ENCODE measurements around the gene PCGF6. TPM values are rescaled to one million over a fixed set of nuclear protein-coding genes. Genes with fewer than 3 reads are reported as not detected.

Gene PCGF6
- total RNA-seq, 1 donor from 2014 or later = 21.5 TPM

DNA sequence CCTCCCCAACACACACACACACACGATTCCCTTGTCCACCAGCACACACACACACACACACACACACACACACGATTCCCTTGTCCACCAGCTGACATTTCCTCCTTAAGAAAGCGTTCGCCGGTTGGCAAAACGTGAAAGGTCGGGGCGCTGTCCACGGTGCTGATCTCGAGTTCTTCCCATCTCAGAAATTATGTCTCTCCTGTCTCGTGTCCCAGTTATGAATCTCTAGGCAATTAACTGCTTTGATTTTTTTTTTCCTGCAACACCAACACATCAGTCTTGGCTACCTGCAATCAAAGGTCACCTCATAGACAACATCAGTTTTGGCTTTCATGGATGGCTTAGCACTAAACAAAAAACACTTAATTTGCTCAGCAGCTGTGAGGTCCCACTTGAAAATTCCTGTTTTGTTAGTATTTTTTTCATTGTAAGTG is 72.1 kb downstream of the PCGF6 start:
- peaks cover 24% of the 10 kb centered on the region for H3K4me1 Mint-ChIP-seq
- peak overlapping the region; percentile 79 for H3K4me3 Mint-ChIP-seq
- no peak overlapping the region for H3K27ac Mint-ChIP-seq (ENCODE audit: unreplicated experiment)
- no peaks in the 10 kb centered on the region for H3K9me3 Mint-ChIP-seq
- H3K36me3 Mint-ChIP-seq (ENCODE audit: low read depth) = peaks cover 7% of the 10 kb centered on the region
- TF ChIP-seq, protein P1, sequence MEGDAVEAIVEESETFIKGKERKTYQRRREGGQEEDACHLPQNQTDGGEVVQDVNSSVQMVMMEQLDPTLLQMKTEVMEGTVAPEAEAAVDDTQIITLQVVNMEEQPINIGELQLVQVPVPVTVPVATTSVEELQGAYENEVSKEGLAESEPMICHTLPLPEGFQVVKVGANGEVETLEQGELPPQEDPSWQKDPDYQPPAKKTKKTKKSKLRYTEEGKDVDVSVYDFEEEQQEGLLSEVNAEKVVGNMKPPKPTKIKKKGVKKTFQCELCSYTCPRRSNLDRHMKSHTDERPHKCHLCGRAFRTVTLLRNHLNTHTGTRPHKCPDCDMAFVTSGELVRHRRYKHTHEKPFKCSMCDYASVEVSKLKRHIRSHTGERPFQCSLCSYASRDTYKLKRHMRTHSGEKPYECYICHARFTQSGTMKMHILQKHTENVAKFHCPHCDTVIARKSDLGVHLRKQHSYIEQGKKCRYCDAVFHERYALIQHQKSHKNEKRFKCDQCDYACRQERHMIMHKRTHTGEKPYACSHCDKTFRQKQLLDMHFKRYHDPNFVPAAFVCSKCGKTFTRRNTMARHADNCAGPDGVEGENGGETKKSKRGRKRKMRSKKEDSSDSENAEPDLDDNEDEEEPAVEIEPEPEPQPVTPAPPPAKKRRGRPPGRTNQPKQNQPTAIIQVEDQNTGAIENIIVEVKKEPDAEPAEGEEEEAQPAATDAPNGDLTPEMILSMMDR (conservative IDR thresholded peaks at IDR 0.05) = no peak
- H3K27me3 Mint-ChIP-seq (ENCODE audit: low read depth) = peaks cover 67% of the 10 kb centered on the region
- DNase-seq (ENCODE audit: low read depth, low spot score) = peak; percentile 75

DNA sequence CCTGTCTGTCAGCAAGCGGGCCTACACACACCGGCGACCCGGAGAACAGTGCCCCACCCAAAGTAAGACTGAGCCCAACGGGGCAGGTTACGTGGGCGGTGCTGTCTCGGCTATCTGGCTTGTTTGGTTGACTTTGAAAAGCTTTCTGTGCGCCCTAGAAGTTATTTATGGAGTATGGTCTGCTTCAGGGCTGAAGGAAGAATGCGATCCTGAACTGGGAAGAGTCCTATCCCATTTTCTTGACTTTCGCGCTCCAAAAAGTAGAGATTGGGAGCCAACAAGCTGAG is 72.5 kb downstream of the PCGF6 start:
- Mint-ChIP-seq H3K27me3 (ENCODE audit: low read depth) (peaks cover 69% of the 10 kb centered on the region), H3K4me1 (peaks cover 24% of the 10 kb centered on the region), H3K36me3 (ENCODE audit: low read depth) (peaks cover 7% of the 10 kb centered on the region), H3K27ac (ENCODE audit: unreplicated experiment) (no peak overlapping the region), H3K9me3 (no peaks in the 10 kb centered on the region), H3K4me3 (peak overlapping the region; percentile 79)
- TF ChIP-seq, protein P1 (conservative IDR thresholded peaks at IDR 0.05) = no peak
- no peak for DNase-seq (ENCODE audit: low read depth, low spot score)

DNA sequence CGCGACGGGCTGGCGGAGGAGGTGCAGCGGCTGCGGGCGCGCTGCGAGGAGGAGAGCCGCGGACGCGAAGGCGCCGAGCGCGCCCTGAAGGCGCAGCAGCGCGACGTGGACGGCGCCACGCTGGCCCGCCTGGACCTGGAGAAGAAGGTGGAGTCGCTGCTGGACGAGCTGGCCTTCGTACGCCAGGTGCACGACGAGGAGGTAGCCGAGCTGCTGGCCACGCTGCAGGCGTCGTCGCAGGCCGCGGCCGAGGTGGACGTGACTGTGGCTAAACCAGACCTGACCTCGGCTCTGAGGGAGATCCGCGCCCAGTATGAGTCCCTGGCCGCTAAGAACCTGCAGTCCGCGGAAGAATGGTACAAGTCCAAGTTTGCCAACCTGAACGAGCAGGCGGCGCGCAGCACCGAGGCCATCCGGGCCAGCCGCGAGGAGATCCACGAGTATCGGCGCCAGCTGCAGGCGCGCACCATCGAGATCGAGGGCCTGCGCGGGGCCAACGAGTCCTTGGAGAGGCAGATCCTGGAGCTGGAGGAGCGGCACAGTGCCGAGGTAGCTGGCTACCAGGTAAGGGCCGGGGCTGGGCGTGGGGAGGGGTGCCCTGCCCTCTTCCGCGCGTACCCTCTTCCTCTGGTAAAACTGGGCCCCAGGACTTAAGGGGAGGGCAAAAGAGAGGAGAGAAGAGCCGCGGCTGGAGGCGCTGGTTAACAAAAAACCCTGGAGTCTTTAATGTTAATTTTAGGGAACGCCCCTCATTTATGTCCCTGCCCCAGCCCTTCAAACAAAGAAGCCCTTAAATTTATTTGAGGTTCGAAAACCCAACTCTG is 73.0 kb downstream of the PCGF6 start:
- H3K36me3 Mint-ChIP-seq (ENCODE audit: low read depth) = peaks cover 7% of the 10 kb centered on the region
- peaks cover 24% of the 10 kb centered on the region for H3K4me1 Mint-ChIP-seq
- H3K9me3 Mint-ChIP-seq = no peaks in the 10 kb centered on the region
- H3K4me3 Mint-ChIP-seq = peak overlapping the region; percentile 79
- DNase-seq (ENCODE audit: low read depth, low spot score) = no peak
- H3K27ac Mint-ChIP-seq (ENCODE audit: unreplicated experiment) = no peak overlapping the region
- TF ChIP-seq, protein P1 (conservative IDR thresholded peaks at IDR 0.05) = no peak
- H3K27me3 Mint-ChIP-seq (ENCODE audit: low read depth) = peaks cover 71% of the 10 kb centered on the region

DNA sequence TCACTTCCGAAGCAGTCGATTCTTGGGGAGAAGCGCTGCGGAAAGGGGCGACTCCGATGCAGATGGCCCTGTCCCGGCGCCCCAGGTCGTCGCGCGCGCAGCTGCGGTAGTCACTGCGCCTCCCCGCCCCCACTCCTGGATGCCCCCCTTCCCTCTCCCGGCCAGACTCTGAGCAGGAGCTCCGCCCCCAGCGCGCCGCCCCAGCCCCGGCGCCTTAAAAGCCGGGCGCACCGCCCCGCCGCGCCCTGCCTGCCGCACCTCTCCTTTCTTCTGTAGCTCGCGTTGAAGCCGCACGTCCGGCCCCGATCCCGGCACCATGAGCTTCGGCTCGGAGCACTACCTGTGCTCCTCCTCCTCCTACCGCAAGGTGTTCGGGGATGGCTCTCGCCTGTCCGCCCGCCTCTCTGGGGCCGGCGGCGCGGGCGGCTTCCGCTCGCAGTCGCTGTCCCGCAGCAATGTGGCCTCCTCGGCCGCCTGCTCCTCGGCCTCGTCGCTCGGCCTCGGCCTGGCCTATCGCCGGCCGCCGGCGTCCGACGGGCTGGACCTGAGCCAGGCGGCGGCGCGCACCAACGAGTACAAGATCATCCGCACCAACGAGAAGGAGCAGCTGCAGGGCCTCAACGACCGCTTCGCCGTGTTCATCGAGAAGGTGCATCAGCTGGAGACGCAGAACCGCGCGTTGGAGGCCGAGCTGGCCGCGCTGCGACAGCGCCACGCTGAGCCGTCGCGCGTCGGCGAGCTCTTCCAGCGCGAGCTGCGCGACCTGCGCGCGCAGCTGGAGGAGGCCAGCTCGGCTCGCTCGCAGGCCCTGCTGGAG is 73.8 kb downstream of the PCGF6 start, which contains the start of gene INA:
Gene INA, plus strand, starts transcription at position 243 of the 817 bp plus-strand sequence. Its CDS starts 74 bp downstream, at position 317.
- Mint-ChIP-seq H3K27me3 (ENCODE audit: low read depth) (peaks cover 76% of the 10 kb centered on the region), H3K4me1 (peaks cover 21% of the 10 kb centered on the region), H3K9me3 (no peaks in the 10 kb centered on the region), H3K27ac (ENCODE audit: unreplicated experiment) (no peak within 1 kb of the TSS), H3K36me3 (ENCODE audit: low read depth) (peaks cover 7% of the 10 kb centered on the region), H3K4me3 (peak within 1 kb of the TSS; percentile 79)
- TF ChIP-seq, protein P1 (conservative IDR thresholded peaks at IDR 0.05) = no peak
- DNase-seq (ENCODE audit: low read depth, low spot score) = peak; percentile 36

DNA sequence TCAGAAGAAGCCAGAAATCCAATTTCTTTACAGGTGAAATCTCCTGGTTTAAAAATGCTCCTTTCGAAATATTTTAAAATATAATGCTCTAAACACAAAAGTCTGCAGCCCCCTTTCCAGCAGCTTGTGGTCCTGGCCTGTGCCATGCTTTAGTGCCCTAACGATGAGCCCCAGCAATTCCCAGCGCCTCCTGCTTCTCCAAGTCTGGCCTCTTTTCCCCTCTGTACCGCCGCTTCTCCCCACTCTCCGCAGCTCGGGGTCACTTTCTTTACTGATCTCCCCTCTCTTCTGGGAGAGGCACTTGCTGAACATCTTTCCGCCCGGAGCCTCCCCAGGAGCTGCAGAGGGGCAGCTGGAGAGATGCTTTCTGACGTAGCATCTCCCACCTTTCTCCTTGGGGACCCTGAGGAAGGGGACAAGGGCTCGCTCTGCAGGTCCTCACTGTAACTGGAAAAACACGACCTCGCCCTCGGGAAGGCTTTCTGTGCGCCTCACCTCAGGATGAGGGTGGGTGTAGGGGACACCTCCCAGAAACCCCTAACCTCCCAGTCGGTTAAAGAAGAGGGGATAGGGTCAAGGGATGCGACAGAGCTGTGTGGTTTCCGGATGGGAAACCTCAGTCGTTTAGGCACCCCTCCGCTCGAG is 74.6 kb downstream of the PCGF6 start:
- DNase-seq (ENCODE audit: low read depth, low spot score) = no peak
- TF ChIP-seq, protein P1 (conservative IDR thresholded peaks at IDR 0.05) = no peak
- Mint-ChIP-seq H3K36me3 (ENCODE audit: low read depth) (peaks cover 4% of the 10 kb centered on the region), H3K9me3 (no peaks in the 10 kb centered on the region), H3K27me3 (ENCODE audit: low read depth) (peaks cover 78% of the 10 kb centered on the region), H3K4me3 (peak overlapping the region; percentile 75), H3K4me1 (peaks cover 13% of the 10 kb centered on the region), H3K27ac (ENCODE audit: unreplicated experiment) (no peak overlapping the region)

All from neural crest cell (in vitro differentiated cells).